Measurements from ENCODE around the gene TRERF1.

GRCh38 chr6:42314571-42315258 is 137.0 kb downstream of the TRERF1 start:
- TF ChIP-seq CTCF (IDR thresholded peaks at IDR 0.05), result no peak
- no peak for TF ChIP-seq POLR2A (IDR thresholded peaks at IDR 0.05)
